Keratinocyte (primary cell): Measurements from ENCODE around the gene MYH15.

ENCODE experiments used
- CTCF ChIP-seq, 3 experiments: IDR thresholded peaks in 1 of 3; conservative IDR thresholded peaks in 1 of 3; optimal IDR thresholded peaks in 1 of 3; 2 replicates in 2 of 3; 3 replicates in 1 of 3; pipeline versions ENCODE3 to v1.5.1; 2011; ENCODE audit warnings: low read length in 3 of 3, mild to moderate bottlenecking in 3 of 3, moderate library complexity in 2 of 3, control low read depth in 1 of 3, inconsistent platforms in 1 of 3; ENCODE audit not compliant: insufficient read depth in 2 of 3; ENCODE audit errors: extremely low read depth in 1 of 3
- EZH2 ChIP-seq: IDR thresholded peaks from one replicate; pipeline ENCODE4 v1.6.1; 2012; ENCODE audit warnings: inconsistent platforms, mild to moderate bottlenecking, low read length, moderate library complexity

DNA sequence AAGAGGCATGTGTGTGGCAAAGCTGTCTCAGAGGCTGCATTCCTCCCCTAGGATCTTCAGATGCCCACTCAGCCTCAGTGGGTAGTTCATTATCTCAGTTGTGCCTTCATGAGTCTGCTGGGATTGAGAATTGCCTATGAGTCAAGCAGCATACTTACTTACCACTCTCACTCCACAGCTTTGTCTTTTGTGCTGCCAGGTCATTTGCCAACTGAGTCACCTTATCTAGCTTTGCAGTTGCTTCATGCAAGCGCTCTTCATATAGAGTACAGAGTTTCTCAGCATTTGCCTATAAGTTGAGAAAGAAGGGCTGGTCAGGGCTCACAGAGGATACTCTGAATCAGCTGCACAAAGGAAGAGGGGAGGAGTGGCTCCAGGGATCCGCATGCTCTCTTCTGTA lies 89.5 kb downstream of the MYH15 start:
- no peak for TF ChIP-seq CTCF (optimal IDR thresholded peaks at IDR 0.05 in 1 of 3, IDR thresholded peaks at IDR 0.05 in 1 of 3, conservative IDR thresholded peaks at IDR 0.05 in 1 of 3; ENCODE audit: extremely low read depth in 1 of 3, insufficient read depth in 2 of 3, low read length in 3 of 3)
- TF ChIP-seq EZH2 = no peak
